Measurements from ENCODE around the gene KRTAP5-2.

The KRTAP5-2 gene

GRCh38 chr11:1565904-1566247 is 32.2 kb downstream of the KRTAP5-2 start:
- DNase-seq: no peak

GRCh38 chr11:1565173-1565903 is 32.8 kb downstream of the KRTAP5-2 start:
- DNase-seq: no peak

- DNase-seq: no peak
Observed at GRCh38 chr11:1564535-1565172, 33.4 kb downstream of the KRTAP5-2 start.

DNA sequence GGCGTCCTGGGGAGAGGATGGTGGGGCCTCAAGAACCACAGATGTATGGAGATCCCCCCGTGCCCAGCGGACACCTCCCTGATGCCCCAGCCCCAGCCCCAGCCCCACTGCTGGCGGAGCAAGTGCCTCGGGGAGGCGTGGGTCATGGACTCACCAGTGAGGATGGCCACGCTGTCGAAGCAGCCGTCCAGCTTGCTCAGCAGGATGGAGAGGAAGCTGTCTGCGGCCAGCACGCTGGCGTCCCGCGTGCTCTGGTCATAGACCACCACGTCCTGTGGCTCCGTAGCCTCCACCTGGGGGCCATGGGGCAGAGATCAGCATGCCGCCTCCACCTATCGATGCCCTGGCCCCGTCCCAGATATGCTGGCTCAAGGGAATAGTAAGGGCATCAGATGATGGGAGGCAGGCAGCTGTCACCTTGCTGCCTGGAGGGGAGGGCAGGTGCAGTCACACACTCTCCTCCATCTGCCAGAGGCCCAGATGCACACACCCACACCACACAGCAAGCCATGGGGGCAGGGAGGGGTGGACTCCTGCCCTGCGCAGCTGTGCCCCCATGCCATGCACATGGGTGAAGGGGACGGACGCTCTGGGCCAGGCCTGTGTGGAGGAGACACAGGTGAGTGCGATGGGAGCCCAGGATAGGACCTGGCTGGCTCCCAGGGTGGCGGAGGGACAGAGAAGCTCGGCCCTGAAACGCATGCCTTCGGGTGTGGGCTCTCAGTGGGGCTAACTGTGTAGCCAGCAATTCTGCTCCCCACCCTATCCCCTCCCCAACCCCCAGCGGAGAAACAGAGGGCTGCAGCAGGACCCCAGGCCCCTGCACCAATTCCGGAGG is 34.2 kb downstream of the KRTAP5-2 start:
- DNase-seq: no peak

GRCh38 chr11:1563149-1563638 is 34.9 kb downstream of the KRTAP5-2 start:
- DNase-seq: no peak

DNA sequence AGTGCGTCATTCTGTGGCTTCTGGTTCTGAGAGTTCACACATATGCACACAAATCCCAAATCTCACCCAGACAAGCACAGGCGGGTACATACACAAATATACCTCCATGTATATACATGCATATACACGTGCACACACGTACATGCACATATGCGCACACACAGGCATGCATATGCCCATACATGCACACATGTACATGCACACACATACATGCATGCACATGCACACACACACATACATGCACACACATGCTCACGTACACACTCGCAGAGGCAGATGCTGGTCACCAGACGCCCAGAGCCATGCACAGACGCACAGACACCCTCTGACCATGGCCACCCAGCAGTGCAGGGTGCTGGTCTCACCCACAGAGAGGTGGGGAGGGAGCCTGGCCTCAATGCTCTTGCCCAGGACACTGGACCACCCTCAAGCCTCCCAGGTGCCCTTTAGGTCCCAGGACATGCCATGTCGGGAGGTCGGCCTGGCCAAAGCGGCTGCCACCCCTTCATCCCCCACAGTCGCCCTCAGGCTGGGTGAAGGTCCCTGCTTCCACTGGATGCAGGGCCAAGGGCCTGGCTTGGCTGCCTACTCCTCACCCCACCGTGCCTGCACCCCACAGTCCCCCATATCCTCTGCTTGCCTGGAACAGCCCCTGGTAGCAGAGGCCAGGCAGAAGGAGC is 35.5 kb downstream of the KRTAP5-2 start:
- no peak for DNase-seq

DNA sequence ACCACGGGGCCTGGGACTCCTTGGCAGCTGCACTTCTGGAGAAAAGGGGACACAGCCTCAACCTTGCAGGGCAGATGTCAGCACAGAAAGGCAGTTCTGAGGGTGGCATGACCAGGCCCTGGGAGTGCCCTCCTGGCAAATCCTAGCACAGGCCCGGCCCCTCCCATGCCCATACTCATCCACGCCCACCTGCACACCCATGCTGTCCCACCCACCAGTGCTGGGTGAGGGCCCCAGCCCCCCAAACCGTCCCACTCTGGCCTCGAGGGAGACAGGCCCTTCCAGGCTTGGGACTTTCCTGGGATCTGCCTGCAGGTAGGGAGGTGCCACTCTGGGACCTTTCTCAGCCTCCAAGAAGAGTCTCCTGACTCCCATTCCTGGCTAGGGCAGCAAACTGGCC is 36.1 kb downstream of the KRTAP5-2 start:
- DNase-seq: no peak

DNA sequence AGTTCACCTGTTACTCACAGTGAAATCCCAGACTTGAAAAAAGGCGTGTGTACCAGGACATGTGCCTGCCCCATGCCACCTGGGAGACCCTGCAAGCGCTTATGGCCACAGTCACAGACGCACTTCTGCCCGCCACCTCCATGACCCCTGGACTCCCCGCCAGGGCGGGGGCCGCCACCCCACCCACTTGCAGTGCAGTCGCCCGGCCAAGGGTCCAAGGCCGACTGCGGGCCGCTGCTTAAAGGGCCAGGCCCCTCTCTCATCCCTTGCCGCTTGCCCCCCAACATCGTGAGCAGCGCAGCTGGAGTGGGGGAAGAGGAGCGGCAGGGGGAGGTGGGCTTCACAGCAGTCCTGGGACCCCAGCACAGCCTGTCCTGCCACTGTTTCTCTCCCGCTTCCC is 36.8 kb downstream of the KRTAP5-2 start:
- no peak for DNase-seq

- DNase-seq: no peak
Observed at GRCh38 chr11:1560649-1561251, 37.3 kb downstream of the KRTAP5-2 start.

DNA sequence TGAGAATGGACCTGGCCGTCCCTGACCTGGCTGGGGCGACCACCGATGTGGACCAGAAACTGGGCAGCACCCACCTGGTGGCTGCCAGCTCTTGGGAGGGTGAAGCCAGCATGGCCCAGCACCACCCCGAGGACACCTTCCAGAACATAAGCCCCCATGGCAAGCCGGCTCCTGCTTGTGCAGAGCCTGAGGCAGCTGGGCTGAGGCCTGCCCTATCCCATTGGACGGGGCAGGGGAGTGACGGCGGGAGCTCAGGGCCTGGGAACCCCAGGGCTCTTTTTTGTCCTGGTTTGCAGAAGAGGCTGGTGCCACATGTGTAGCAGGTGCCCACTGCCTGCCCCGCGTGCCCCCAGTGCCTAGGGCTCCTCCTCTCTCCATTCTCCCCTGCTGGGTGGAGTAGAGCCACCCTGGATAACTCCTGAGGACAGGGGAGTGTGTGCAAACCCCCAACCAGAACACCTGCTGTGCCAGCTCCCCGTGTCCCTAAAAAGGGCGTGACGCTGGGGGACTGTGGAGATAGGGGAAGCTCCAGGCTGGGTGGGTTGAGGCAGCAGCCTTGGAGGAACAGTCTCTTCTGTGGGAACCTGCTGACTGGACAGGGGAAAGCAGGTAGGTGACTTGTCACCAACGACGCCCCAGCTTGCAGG is 38.0 kb downstream of the KRTAP5-2 start:
- DNase-seq: no peak

DNA sequence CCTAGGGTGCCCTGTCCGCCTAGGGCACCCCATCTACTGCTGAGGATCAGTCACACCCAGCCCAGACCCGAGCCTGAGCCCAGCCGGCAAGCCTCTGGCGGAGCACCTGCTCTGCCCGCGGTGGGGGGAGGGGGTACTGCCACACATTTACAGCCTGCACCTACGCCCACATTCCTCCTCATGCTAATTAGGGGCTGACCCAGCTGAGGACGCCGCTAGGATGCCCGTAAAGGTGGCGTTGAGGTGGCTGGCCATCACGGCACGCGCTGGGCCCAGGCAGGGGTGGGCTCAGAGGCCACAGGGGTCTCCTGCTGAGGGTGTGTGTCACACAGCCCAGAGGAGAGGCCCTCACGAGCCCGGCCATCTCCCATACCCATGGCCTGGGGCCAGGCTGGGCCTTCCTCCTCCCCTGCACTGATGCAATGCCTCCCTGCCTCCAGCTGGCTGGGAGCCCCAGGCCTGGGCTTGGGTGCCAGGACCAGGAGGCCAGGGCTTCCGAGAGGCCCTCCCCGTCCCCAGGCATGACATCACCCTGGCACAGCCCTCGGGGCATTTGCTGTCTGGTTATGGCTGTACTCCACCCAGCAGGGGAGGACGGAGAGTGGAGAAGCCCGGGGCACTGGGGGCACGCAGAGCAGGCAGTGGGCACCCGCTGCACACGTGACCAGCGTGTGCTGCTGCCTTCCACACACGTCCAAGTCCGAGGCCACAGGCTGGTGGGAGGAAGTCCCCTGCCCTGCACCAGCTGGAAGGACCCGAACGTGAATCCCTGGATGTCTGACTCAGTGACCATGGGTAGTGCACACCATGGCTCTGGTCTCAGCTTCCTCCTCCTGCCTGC is 38.8 kb downstream of the KRTAP5-2 start:
- DNase-seq: no peak

GRCh38 chr11:1558775-1559110 is 39.4 kb downstream of the KRTAP5-2 start:
- DNase-seq: no peak

DNA sequence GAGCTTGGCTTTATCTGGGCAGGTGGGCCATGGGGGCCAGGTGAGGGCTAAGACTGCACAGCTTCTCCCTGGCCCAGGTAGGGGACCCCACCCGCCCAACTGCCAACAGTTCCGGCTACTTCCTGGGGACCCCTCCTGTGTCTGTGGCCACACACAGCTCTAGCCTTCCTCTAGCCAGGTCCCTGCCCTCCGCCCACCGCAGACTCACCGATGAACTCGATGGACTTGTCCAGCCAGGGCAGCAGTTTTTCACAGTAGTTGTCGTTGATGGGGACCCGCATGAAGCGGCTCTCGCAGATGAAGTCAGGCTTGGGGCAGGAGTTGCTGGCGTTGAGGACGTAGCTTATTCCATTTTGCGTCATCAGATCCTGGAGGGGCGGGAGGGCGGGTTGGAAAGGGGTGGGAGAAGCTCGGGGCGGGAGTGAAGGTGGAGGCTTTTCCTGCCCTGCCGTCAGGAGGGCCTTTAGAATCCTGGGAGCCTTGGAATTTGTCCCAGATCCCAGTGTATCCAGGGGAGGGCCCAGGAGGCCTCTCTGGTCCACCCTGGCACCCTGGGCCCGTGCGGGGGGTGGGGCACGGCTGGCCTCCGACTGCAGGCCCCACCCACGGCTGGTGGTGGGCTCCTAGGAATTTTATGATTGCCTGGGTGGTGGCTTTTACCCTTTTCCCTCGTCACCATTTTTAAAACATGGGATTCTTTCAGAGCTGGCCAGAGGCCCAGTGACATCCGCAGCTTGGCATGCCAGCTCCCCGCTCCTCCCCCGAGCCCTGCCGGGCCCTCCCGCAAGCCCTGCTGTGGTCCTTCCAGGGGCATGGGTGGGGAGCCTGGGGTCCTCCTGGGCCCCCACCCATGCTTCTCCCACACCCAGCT is 40.0 kb downstream of the KRTAP5-2 start:
- no peak for DNase-seq

- DNase-seq: no peak
Observed at GRCh38 chr11:1557051-1557884, 40.8 kb downstream of the KRTAP5-2 start.

DNA sequence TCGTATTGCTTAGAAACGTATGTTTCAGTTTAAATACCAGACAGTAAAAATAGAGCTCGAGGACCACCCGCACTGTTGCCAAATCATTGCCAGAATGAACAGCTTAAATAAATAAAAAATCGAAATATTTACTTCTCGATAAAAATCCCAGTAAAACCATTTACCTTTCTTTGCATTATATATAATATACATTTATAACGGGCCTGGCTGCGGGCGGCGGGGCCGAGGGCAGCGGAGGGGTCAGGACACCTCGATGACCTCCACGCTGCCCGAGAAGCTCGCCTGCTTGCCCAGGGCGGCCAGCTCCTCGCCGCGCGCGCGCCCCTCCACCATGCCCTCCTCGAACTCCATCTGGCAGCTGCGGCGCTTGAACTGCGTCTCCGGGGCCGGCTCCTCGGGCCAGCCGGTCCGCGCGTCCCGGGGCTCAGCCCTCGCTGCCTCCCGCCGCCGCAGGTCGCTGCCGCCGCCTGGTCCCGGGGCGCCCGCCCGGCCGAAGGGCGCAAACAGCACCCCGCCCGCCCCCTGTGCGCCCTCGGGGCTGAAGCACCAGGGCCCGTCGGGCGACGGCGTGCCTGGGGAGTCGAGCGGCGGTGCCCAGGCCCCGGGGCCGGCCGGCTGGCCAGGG is 41.7 kb downstream of the KRTAP5-2 start:
- no peak for DNase-seq

DNA sequence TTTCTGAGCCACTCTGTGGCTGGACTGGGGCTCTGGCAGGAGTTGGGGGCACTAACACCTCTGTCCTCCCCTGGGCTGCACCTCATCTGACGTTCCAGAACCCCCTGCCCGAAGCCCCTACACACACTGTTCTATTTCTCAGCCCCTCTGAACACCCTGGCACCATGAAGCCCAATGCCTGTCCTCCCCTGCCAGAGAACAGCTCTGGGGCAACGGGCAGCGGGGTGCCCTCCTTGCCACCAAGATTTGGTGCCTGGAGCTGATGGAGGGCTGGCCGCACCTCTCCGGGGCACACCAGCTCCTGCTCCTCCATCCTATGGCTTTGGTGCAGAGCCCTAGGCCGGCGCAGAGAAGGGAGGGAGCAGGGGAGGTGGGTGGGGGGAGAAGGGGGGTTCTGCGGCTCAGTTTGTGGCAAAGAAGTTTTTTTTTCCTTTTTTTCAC is 42.4 kb downstream of the KRTAP5-2 start:
- DNase-seq: no peak

- no peak for DNase-seq
Observed at GRCh38 chr11:1554981-1555712, 42.9 kb downstream of the KRTAP5-2 start.
